GM12892 (cell line): Measurements from ENCODE around the gene NUDCD3.

Experiments used
- DNase-seq: peaks from one replicate; pipeline ENCODE4 v3.0.0; 2011; ENCODE audit not compliant: insufficient read length
- FAIRE-seq: peaks from 2 replicates; lab custom pipeline; 2011; peaks lifted over from hg19 to GRCh38; lab: Jason Lieb, UNC
- POLR2A ChIP-seq: IDR thresholded peaks from 2 replicates; pipeline ENCODE4 v1.6.1; 2011; ENCODE audit warnings: low read depth, low read length, control low read depth
- POLR2AphosphoS5 ChIP-seq: IDR thresholded peaks from 2 replicates; pipeline ENCODE4 v1.6.1; 2011; ENCODE audit warnings: low read depth, low read length, control low read depth
- TAF1 ChIP-seq: IDR thresholded peaks from 2 replicates; pipeline ENCODE4 v1.6.1; 2011; ENCODE audit warnings: low read depth, mild to moderate bottlenecking, control low read depth, low read length, borderline replicate concordance

NUDCD3 gene

DNA sequence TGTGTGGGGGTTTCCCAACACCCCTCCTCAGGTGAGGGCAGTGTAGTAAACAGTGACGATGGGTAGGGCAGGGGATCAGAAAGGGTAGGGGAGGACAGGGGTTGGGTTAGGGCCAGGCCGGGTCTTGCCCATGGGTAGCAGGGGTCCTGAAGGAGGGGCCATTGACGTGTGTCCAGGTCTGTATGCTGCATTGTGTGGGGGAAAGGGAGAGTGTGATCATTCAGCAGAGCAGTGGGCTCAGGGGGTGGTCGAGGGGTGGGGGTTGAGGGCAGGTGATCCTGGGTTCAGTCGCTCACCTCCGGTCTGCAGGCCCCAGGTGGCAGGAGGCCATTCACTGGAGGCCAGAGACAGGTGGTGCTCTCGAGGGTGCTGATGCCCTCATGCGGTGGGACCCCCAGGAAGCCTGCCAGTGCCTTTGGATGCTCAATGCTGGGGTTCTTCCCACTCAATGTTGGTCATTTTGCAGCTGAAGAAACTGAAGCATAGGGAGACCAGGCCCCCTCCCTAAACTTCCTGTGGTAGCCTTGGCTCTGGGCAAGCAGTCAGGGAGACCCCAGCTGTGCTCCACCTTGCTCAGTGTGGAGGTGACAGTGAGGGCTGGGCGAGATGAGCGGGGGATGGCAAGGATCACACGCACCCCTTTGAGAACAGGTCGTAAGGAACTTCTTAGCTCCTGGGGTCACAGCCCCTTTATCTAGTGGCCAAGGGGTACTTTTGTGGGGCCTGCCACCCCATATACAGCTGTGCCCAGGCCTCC is 116.3 kb downstream of the NUDCD3 start:
- no peak for DNase-seq
- TF ChIP-seq POLR2AphosphoS5 (no peak), POLR2A (no peak), TAF1 (no peak)
- no peak for FAIRE-seq

DNA sequence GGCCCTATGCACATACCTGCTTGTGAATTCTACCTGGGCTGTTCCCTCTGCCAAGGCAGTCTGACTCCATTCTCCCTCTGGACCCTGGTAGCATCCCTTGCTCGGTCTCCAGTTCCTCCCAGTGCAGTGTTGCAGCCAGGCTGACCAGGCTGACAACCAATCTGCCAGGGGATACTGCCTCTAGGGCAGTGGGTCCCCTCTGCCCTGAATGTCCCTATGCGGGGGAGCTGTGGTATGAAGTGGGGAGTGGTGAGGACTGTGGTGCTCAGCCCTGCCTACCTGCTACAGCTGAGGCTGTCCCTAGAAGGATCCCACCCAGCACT is 117.1 kb downstream of the NUDCD3 start:
- FAIRE-seq (no peak), DNase-seq (no peak)
- TF ChIP-seq POLR2A (no peak), POLR2AphosphoS5 (no peak), TAF1 (no peak)

DNA sequence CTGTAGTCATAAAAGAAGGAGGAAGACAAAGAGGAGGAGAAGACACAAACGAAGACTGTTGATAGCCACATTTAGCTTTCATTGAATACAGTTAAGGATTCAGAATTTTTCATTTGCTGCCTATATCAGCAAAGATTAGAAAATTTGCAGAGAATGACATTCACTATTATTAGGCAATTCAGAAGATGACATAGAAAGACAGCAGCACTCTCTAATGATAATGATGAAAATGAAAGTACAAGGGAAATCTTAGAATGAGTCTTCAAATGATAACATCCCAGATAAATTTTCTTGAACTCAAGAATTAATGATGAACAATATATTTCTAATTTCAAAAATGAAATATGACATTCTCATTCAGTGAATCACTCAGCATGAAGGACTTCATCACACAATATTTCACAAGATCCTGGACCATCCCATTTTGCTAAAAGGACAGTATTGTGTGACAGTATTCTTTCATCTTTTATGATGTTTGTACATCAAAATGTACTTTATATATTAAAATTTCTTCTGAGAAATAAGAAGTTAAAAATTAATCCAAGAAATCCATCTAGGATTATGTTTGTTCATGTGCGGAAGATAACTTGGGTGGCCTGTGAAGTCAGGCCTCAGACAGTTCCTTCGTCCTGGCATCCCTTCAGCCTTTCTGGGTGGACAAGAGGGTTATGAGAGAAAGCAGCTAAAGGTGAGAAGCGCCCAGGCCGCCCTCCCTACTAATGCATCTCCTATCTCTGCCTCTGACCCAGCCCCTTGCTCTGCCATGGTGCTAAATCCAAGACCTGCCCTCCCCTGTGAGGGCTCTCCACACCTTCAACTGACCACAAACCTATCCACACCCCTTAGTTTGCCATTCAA is 117.7 kb downstream of the NUDCD3 start:
- no peak for FAIRE-seq
- TF ChIP-seq POLR2AphosphoS5 (no peak), POLR2A (no peak), TAF1 (no peak)
- DNase-seq, result no peak

DNA sequence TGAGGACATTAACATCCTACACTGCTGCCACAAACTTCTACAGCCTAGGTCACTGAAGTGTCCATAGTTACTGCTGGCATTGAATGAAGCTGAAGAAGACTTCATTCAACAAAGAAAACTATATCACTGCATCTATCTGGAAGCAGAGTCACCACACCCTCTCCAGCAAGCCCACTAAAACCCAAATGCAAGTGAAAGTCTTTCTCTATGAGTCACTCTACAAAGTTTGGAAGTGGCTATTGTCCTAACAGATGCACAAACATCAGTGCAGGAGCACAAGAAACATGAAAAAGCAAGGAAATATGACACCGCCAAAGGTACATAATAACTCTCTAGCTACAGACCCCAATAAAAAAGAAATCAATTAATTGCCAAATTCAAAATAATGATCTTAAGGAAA is 121.6 kb downstream of the NUDCD3 start:
- no peak for FAIRE-seq
- no peak for TF ChIP-seq POLR2AphosphoS5
- no peak for TF ChIP-seq POLR2A
- no peak for TF ChIP-seq TAF1
- DNase-seq, result no peak

DNA sequence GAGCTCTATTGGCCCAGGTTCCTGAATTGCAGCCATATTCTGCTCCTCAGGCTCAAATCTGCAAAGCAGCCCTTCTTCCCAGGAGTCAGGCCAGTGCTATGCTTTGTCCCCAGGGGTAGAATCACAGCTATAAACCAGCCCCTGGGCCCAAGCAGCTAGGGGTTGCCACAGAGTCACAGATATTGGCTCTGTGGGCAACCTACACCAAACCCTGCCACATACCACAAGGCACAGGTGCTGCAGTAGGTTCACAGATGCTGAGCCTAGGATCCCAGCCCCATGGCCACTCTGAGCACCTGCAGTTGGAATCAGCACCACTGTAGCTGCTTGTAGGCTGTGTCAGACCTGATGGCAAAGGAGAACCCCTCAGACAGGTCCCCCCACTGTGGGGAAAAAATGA is 122.0 kb downstream of the NUDCD3 start:
- TF ChIP-seq TAF1 (no peak), POLR2A (no peak), POLR2AphosphoS5 (no peak)
- no peak for DNase-seq
- no peak for FAIRE-seq

DNA sequence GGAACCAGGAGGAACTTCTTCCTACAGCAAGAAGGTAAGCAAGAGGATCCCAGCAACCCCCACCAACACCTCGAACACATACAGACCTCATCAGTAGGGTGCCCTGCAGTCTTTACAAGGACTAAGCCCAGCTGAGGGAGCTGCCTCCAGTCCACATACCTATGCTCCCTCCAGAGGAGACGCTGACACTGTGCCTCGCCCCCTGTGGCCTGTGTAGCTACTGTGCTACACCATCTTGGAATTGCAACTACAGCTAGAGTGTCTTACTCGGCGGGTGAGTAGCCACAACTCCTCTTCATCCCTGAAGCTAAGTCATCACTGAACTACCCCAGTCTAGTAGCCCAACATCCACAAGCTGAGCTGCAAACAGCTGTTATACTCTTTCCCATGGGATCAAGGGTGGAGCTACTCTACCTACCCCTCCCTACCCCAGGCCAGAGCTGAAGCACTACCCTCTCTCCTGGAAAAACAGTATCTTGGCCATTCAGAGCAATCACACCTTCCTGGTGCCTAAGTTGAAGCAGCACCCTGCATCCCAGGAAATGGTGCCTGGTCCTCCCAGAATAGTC is 122.9 kb downstream of the NUDCD3 start:
- FAIRE-seq (no peak), DNase-seq (no peak)
- TF ChIP-seq POLR2AphosphoS5, result no peak
- no peak for TF ChIP-seq POLR2A
- TF ChIP-seq TAF1, result no peak

DNA sequence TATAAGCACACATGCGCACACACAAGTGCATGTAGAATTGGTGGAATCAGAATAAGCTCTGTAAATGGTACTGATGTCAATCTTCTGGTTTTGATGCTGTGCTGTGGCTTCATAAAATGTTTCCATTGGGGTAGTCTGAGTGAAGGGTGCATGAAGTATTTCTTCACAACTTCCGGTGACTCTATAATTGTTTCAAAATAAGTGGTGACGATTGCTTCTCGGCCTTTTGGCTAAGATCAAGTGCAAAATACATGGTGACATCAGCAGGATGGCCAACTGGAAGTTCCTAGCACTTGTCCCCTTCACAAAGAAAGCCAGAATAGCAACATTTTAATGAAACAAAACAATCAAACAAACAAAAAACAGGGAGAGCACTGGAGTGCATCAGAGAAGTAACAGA is 123.5 kb downstream of the NUDCD3 start:
- no peak for DNase-seq
- FAIRE-seq, result no peak
- no peak for TF ChIP-seq POLR2A
- no peak for TF ChIP-seq TAF1
- TF ChIP-seq POLR2AphosphoS5, result no peak

DNA sequence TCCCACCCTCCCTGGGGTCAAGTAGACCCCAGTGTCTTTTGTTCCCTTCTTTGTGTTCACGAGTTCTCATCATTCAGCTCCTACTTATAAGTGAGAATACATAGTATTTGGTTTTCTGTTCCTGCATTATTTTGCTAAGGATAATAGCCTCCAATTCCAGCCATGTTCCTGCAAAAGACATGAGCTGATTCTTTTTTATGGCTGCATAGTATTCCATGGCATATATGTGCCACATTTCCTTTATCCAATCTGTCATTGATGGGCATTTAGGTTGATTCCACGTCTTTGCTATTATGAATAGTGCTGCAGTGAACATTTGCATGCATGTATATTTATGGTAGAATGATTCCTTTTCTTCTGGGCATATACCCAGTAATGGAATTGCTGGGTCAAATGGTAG is 136.8 kb downstream of the NUDCD3 start:
- FAIRE-seq, result no peak
- TF ChIP-seq POLR2AphosphoS5, result no peak
- no peak for TF ChIP-seq TAF1
- no peak for TF ChIP-seq POLR2A
- no peak for DNase-seq

DNA sequence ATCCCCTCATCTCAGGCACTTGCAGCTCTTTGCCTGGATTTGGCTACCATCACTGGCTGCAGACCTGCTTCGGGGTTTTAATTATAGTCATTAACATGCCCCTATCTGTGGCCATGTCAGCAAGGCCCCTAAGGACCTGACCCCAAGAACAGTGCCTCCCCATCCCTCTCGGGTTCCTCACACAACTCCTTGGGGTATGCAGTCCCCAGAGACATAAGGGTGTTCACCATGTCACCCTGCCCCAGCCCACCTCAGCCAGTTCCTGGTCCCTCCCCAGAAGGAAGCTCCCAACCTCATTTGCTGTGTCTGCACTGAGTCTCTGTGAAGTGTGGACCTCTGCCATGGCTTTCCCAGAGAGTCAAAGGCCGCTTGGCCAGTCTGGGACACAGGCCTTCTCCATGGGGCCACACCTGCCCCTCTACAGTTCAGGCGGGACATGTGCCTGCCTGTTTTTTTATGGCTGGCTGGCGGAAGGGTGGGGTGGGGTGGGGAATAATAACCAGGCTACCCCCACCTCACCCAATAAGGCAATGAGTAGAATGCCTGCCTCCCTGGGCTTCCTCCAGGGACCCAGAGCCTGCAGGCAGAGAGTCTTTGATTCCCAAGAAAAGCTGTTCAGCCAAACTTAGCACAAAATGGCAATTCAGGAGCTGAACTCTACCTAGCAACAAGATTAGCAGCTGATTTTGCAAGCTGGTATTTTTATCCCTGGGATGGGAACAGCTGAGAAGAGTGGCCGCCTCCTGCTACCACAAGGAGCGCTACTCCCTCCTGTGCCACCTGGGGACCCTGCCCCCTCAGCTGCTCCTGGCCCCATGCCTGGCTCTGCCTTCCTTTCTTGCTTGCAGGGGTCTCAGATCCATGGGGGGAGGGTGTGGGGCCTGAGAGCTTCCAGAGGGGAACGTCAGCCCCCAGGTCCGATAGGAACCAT is 141.3 kb downstream of the NUDCD3 start:
- TF ChIP-seq TAF1 (no peak), POLR2A (no peak), POLR2AphosphoS5 (no peak)
- no peak for FAIRE-seq
- DNase-seq, result no peak

DNA sequence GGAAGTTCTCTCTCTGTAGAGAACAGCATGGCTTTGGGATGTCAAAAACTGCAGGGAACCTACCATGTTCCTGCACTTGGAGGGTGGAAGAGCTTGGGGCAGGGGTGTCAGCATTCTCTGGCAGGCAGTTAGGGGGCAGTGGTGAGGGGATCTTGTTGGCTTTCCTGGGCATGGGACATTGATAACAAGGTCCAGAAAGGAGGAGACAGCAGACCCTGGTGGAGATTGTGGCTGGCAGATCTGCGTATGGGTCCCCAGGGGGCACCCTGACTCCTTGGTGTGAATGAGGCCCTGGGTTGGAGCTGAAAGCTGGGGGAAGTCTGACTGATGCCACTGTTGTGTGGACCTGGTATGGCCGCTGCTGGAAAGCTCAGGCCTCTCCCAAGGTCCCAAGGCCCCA is 142.2 kb downstream of the NUDCD3 start:
- no peak for TF ChIP-seq POLR2AphosphoS5
- no peak for TF ChIP-seq TAF1
- TF ChIP-seq POLR2A, result no peak
- FAIRE-seq (no peak), DNase-seq (no peak)

DNA sequence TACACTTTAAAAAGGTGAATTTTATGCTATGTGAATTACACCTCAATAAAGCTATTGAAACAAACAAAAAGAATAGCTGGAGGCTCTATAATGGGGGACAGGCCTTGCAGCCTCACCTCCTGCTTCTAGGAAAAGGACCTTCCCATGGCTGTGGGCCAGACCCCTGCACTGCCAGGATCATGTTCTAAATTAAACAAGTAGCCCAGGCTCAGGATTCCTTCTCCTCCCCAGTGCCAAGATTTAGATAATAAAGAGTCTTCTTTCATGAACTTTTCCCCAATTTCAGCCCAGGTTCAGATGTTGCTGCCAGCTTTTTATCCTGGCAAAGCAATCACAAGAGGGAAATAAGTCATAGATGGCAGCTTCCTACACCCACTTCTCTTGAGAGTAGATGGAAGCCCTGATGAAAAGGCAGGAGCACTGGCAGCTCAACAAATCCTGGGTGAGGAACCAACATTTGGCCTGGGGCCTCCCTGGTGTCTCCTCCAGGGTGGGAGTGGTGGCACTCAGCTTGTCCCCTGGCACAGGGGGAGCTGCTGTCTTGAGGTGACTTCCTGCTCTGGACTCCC is 142.8 kb downstream of the NUDCD3 start:
- DNase-seq (no peak), FAIRE-seq (no peak)
- TF ChIP-seq POLR2AphosphoS5 (no peak), TAF1 (no peak), POLR2A (no peak)
